NCI-H526 (cell line): ENCODE results near the gene SCAF8.
A peak's percentile ranks its signal among the peaks of the same experiment; 100 is the strongest.
"Not testable (repeated sequence)": the region's sequence is repeated elsewhere in the genome, so short reads cannot be mapped to it uniquely, and the experiment has no call there.

Experiments
- DNase-seq, 2 experiments: peaks; one replicate each; lab custom pipeline; 2025; lab: John Stamatoyannopoulos, UW

SCAF8 gene

GRCh38 chr6:154733626-154734382 lies 588 bp downstream of the SCAF8 start:
- peak; percentile 92 to 97 for DNase-seq

- no peak for DNase-seq
These were observed 3.5 kb downstream of the SCAF8 start for GRCh38 chr6:154736618-154737259.

- no peak for DNase-seq
These were observed 4.2 kb downstream of the SCAF8 start for GRCh38 chr6:154737424-154737823.

GRCh38 chr6:154738551-154738961 lies 5.3 kb downstream of the SCAF8 start:
- DNase-seq: no peak

GRCh38 chr6:154740658-154741057 lies 7.4 kb downstream of the SCAF8 start:
- DNase-seq: no peak

GRCh38 chr6:154742891-154743290 lies 9.7 kb downstream of the SCAF8 start:
- no peak for DNase-seq

GRCh38 chr6:154744029-154744745 lies 11.0 kb downstream of the SCAF8 start:
- not testable (repeated sequence) for DNase-seq

- DNase-seq: no peak
These were observed 12.0 kb downstream of the SCAF8 start for GRCh38 chr6:154745243-154745642.

GRCh38 chr6:154749341-154749740 lies 16.1 kb downstream of the SCAF8 start:
- DNase-seq: no peak

GRCh38 chr6:154751011-154751800 lies 18.0 kb downstream of the SCAF8 start:
- DNase-seq: no peak

- no peak for DNase-seq
These were observed 18.8 kb downstream of the SCAF8 start for GRCh38 chr6:154752022-154752421.

- no peak for DNase-seq
These were observed 20.9 kb downstream of the SCAF8 start for GRCh38 chr6:154754152-154754551.

- no peak for DNase-seq
These were observed 24.3 kb downstream of the SCAF8 start for GRCh38 chr6:154757352-154758050.

GRCh38 chr6:154758125-154758524 lies 24.9 kb downstream of the SCAF8 start:
- DNase-seq: no peak

- no peak for DNase-seq
These were observed 30.4 kb downstream of the SCAF8 start for GRCh38 chr6:154763650-154764049.

- DNase-seq: no peak
These were observed 32.1 kb downstream of the SCAF8 start for GRCh38 chr6:154765273-154765672.

- DNase-seq: no peak
These were observed 33.1 kb downstream of the SCAF8 start for GRCh38 chr6:154766288-154766687.

GRCh38 chr6:154767003-154767723 lies 33.9 kb downstream of the SCAF8 start:
- no peak for DNase-seq

- no peak for DNase-seq
These were observed 35.1 kb downstream of the SCAF8 start for GRCh38 chr6:154768280-154768679.

GRCh38 chr6:154773610-154774089 lies 40.4 kb downstream of the SCAF8 start:
- DNase-seq: no peak

GRCh38 chr6:154779157-154779556 lies 45.9 kb downstream of the SCAF8 start:
- DNase-seq: not testable (repeated sequence)
